Measurements from ENCODE around the gene EDDM13.
A peak's percentile ranks its signal among the peaks of the same experiment; 100 is the strongest.
"Not testable (repeated sequence)": the region's sequence is repeated elsewhere in the genome, so short reads cannot be mapped to it uniquely, and the experiment has no call there.

The EDDM13 gene

GRCh38 chr19:56314381-56315076, 42.0 kb downstream of the EDDM13 start, which contains the start of gene ZSCAN5A:
Gene ZSCAN5A, minus strand, starts transcription at chr19:56314839. Its CDS starts 89,793 bp downstream, at chr19:56225046.
- Histone ChIP-seq H3K9me3 (ENCODE audit: control insufficient read depth, low read length) (no peaks in the 10 kb centered on the region), H3K9ac (ENCODE audit: low read length) (peak within 1 kb of the TSS; percentile 87), H3K4me3 (ENCODE audit: low read length) (peak within 1 kb of the TSS; percentile 71), H3K36me3 (ENCODE audit: control insufficient read depth, insufficient read depth, low read length) (no peaks in the 10 kb centered on the region), H3K27me3 (ENCODE audit: control insufficient read depth, insufficient read depth, low read length) (no peaks in the 10 kb centered on the region), H3K4me1 (ENCODE audit: control insufficient read depth, insufficient read depth, low read length) (peaks cover 8% of the 10 kb centered on the region)

- Histone ChIP-seq H3K36me3 (ENCODE audit: control insufficient read depth, insufficient read depth, low read length) (no peaks in the 10 kb centered on the region), H3K9ac (ENCODE audit: low read length) (peak overlapping the region; percentile 87), H3K4me3 (ENCODE audit: low read length) (peak overlapping the region; percentile 71)
Observed at GRCh38 chr19:56315077-56315828, 42.7 kb downstream of the EDDM13 start.

GRCh38 chr19:56316728-56317127, 44.2 kb downstream of the EDDM13 start:
- no peak overlapping the region for H3K4me3 ChIP-seq (ENCODE audit: low read length)
- no peaks in the 10 kb centered on the region for H3K9me3 ChIP-seq (ENCODE audit: control insufficient read depth, low read length)
- peaks cover 8% of the 10 kb centered on the region for H3K4me1 ChIP-seq (ENCODE audit: control insufficient read depth, insufficient read depth, low read length)
- no peaks in the 10 kb centered on the region for H3K36me3 ChIP-seq (ENCODE audit: control insufficient read depth, insufficient read depth, low read length)
- H3K27me3 ChIP-seq (ENCODE audit: control insufficient read depth, insufficient read depth, low read length): no peaks in the 10 kb centered on the region
- H3K9ac ChIP-seq (ENCODE audit: low read length): no peak overlapping the region

More at GRCh38 chr19:56315077-56315828, 42.7 kb downstream of the EDDM13 start:
- no peaks in the 10 kb centered on the region for H3K27me3 ChIP-seq (ENCODE audit: control insufficient read depth, insufficient read depth, low read length)
- no peaks in the 10 kb centered on the region for H3K9me3 ChIP-seq (ENCODE audit: control insufficient read depth, low read length)
- H3K4me1 ChIP-seq (ENCODE audit: control insufficient read depth, insufficient read depth, low read length): peaks cover 8% of the 10 kb centered on the region

GRCh38 chr19:56317749-56318148, 45.2 kb downstream of the EDDM13 start:
- Histone ChIP-seq H3K4me3 (ENCODE audit: low read length) (no peak overlapping the region), H3K36me3 (ENCODE audit: control insufficient read depth, insufficient read depth, low read length) (no peaks in the 10 kb centered on the region), H3K9ac (ENCODE audit: low read length) (no peak overlapping the region), H3K27me3 (ENCODE audit: control insufficient read depth, insufficient read depth, low read length) (no peaks in the 10 kb centered on the region), H3K9me3 (ENCODE audit: control insufficient read depth, low read length) (no peaks in the 10 kb centered on the region), H3K4me1 (ENCODE audit: control insufficient read depth, insufficient read depth, low read length) (peaks cover 8% of the 10 kb centered on the region)

- Histone ChIP-seq H3K9ac (ENCODE audit: low read length) (no peak overlapping the region), H3K4me1 (ENCODE audit: control insufficient read depth, insufficient read depth, low read length) (peaks cover 8% of the 10 kb centered on the region), H3K9me3 (ENCODE audit: control insufficient read depth, low read length) (no peaks in the 10 kb centered on the region), H3K36me3 (ENCODE audit: control insufficient read depth, insufficient read depth, low read length) (no peaks in the 10 kb centered on the region), H3K27me3 (ENCODE audit: control insufficient read depth, insufficient read depth, low read length) (no peaks in the 10 kb centered on the region), H3K4me3 (ENCODE audit: low read length) (no peak overlapping the region)
Observed at GRCh38 chr19:56319991-56320390, 47.4 kb downstream of the EDDM13 start.

- H3K4me3 ChIP-seq (ENCODE audit: low read length): no peak overlapping the region
- H3K9me3 ChIP-seq (ENCODE audit: control insufficient read depth, low read length): no peaks in the 10 kb centered on the region
- H3K4me1 ChIP-seq (ENCODE audit: control insufficient read depth, insufficient read depth, low read length): no peaks in the 10 kb centered on the region
- H3K27me3 ChIP-seq (ENCODE audit: control insufficient read depth, insufficient read depth, low read length): no peaks in the 10 kb centered on the region
- H3K9ac ChIP-seq (ENCODE audit: low read length): no peak overlapping the region
- H3K36me3 ChIP-seq (ENCODE audit: control insufficient read depth, insufficient read depth, low read length): no peaks in the 10 kb centered on the region
Observed at GRCh38 chr19:56321254-56321988, 48.9 kb downstream of the EDDM13 start.

GRCh38 chr19:56321989-56322440, 49.5 kb downstream of the EDDM13 start:
- Histone ChIP-seq H3K36me3 (ENCODE audit: control insufficient read depth, insufficient read depth, low read length) (no peaks in the 10 kb centered on the region), H3K9ac (ENCODE audit: low read length) (no peak overlapping the region), H3K4me3 (ENCODE audit: low read length) (no peak overlapping the region), H3K27me3 (ENCODE audit: control insufficient read depth, insufficient read depth, low read length) (no peaks in the 10 kb centered on the region), H3K4me1 (ENCODE audit: control insufficient read depth, insufficient read depth, low read length) (no peaks in the 10 kb centered on the region), H3K9me3 (ENCODE audit: control insufficient read depth, low read length) (no peaks in the 10 kb centered on the region)

- Histone ChIP-seq H3K9ac (ENCODE audit: low read length) (no peak overlapping the region), H3K27me3 (ENCODE audit: control insufficient read depth, insufficient read depth, low read length) (no peaks in the 10 kb centered on the region), H3K4me1 (ENCODE audit: control insufficient read depth, insufficient read depth, low read length) (no peaks in the 10 kb centered on the region), H3K9me3 (ENCODE audit: control insufficient read depth, low read length) (no peaks in the 10 kb centered on the region), H3K4me3 (ENCODE audit: low read length) (no peak overlapping the region), H3K36me3 (ENCODE audit: control insufficient read depth, insufficient read depth, low read length) (no peaks in the 10 kb centered on the region)
Observed at GRCh38 chr19:56324436-56324835, 51.9 kb downstream of the EDDM13 start.

- no peaks in the 10 kb centered on the region for H3K9me3 ChIP-seq (ENCODE audit: control insufficient read depth, low read length)
- no peaks in the 10 kb centered on the region for H3K36me3 ChIP-seq (ENCODE audit: control insufficient read depth, insufficient read depth, low read length)
- H3K4me1 ChIP-seq (ENCODE audit: control insufficient read depth, insufficient read depth, low read length): no peaks in the 10 kb centered on the region
- H3K27me3 ChIP-seq (ENCODE audit: control insufficient read depth, insufficient read depth, low read length): no peaks in the 10 kb centered on the region
- H3K9ac ChIP-seq (ENCODE audit: low read length): no peak overlapping the region
- no peak overlapping the region for H3K4me3 ChIP-seq (ENCODE audit: low read length)
Observed at GRCh38 chr19:56332695-56333094, 60.1 kb downstream of the EDDM13 start.

GRCh38 chr19:56333506-56333905, 61.0 kb downstream of the EDDM13 start:
- H3K36me3 ChIP-seq (ENCODE audit: control insufficient read depth, insufficient read depth, low read length): no peaks in the 10 kb centered on the region
- H3K9me3 ChIP-seq (ENCODE audit: control insufficient read depth, low read length): no peaks in the 10 kb centered on the region
- no peaks in the 10 kb centered on the region for H3K4me1 ChIP-seq (ENCODE audit: control insufficient read depth, insufficient read depth, low read length)
- no peaks in the 10 kb centered on the region for H3K27me3 ChIP-seq (ENCODE audit: control insufficient read depth, insufficient read depth, low read length)
- no peak overlapping the region for H3K9ac ChIP-seq (ENCODE audit: low read length)
- no peak overlapping the region for H3K4me3 ChIP-seq (ENCODE audit: low read length)

GRCh38 chr19:56335371-56335770, 62.8 kb downstream of the EDDM13 start:
- not testable (repeated sequence) for H3K4me1 ChIP-seq (ENCODE audit: control insufficient read depth, insufficient read depth, low read length); H3K4me3 ChIP-seq (ENCODE audit: low read length); H3K9ac ChIP-seq (ENCODE audit: low read length); H3K27me3 ChIP-seq (ENCODE audit: control insufficient read depth, insufficient read depth, low read length); H3K36me3 ChIP-seq (ENCODE audit: control insufficient read depth, insufficient read depth, low read length); H3K9me3 ChIP-seq (ENCODE audit: control insufficient read depth, low read length)

GRCh38 chr19:56337077-56337476, 64.5 kb downstream of the EDDM13 start:
- H3K27me3 ChIP-seq (ENCODE audit: control insufficient read depth, insufficient read depth, low read length); H3K9me3 ChIP-seq (ENCODE audit: control insufficient read depth, low read length); H3K9ac ChIP-seq (ENCODE audit: low read length); H3K4me3 ChIP-seq (ENCODE audit: low read length); H3K4me1 ChIP-seq (ENCODE audit: control insufficient read depth, insufficient read depth, low read length); H3K36me3 ChIP-seq (ENCODE audit: control insufficient read depth, insufficient read depth, low read length): not testable (repeated sequence)
